Activated CD4-positive, alpha-beta T cell treated with anti-CD3 and anti-CD28 coated beads for 48 hours (primary cell): ENCODE data around the gene RAB33B.

Experiments
- DNase-seq: peaks from one replicate; pipeline ENCODE4 v3.0.0-alpha.2; 2020

The RAB33B gene

GRCh38 chr4:139511320-139511719, 57.4 kb downstream of the RAB33B start:
- no peak for DNase-seq

GRCh38 chr4:139514382-139515059, 60.6 kb downstream of the RAB33B start:
- DNase-seq = no peak

GRCh38 chr4:139515531-139515958, 61.6 kb downstream of the RAB33B start:
- no peak for DNase-seq

GRCh38 chr4:139521754-139522401, 68.0 kb downstream of the RAB33B start:
- no peak for DNase-seq

GRCh38 chr4:139522457-139522856, 68.5 kb downstream of the RAB33B start:
- DNase-seq = no peak

GRCh38 chr4:139523076-139523475, 69.2 kb downstream of the RAB33B start:
- DNase-seq = no peak

GRCh38 chr4:139524062-139524631, 70.2 kb downstream of the RAB33B start:
- no peak for DNase-seq

- no peak for DNase-seq
Observed at GRCh38 chr4:139525414-139525813, 71.5 kb downstream of the RAB33B start.
